MM.1S (cell line): ENCODE data around the gene ZNF585A.
A peak's percentile ranks its signal among the peaks of the same experiment; 100 is the strongest.

Experiments
- DNase-seq: peaks from one replicate; pipeline ENCODE4 v3.0.0-alpha.2; 2015
- H2AFZ ChIP-seq: fragments of 300-600 bp; sonication (generic); 2 replicates; pipeline ENCODE4 v1.6.0; 2016; ENCODE audit warnings: antibody characterized with exemption, low read length
- H3F3A ChIP-seq: fragments of 300-600 bp; sonication (generic); 2 replicates; pipeline ENCODE4 v1.6.1; 2016; ENCODE audit warnings: mild to moderate bottlenecking, antibody characterized with exemption, low read length, moderate library complexity, mixed read lengths; ENCODE audit not compliant: insufficient read depth
- H3K27ac ChIP-seq: fragments of 300-600 bp; sonication (generic); 2 replicates; pipeline ENCODE4 v1.5.1; 2016; ENCODE audit warnings: mild to moderate bottlenecking, low read length
- H3K27me3 ChIP-seq: fragments of 300-600 bp; sonication (generic); replicated peaks from 2 replicates; pipeline ENCODE4 v1.6.0; 2016; ENCODE audit warnings: low read length; ENCODE audit not compliant: insufficient read depth
- H3K36me3 ChIP-seq: fragments of 300-600 bp; sonication (generic); replicated peaks from 2 replicates; pipeline ENCODE4 v1.6.1; 2016; ENCODE audit warnings: mild to moderate bottlenecking, low read length, mixed read lengths; ENCODE audit not compliant: insufficient read depth
- H3K4me1 ChIP-seq: fragments of 300-600 bp; sonication (generic); 2 replicates; pipeline ENCODE4 v1.6.1; 2016; ENCODE audit warnings: low read length, mixed read lengths
- H3K4me2 ChIP-seq: fragments of 300-600 bp; sonication (generic); 2 replicates; pipeline ENCODE4 v1.6.0; 2016; ENCODE audit warnings: low read depth, low read length
- H3K4me3 ChIP-seq: fragments of 300-600 bp; sonication (generic); 2 replicates; pipeline ENCODE4 v1.5.1; 2016; ENCODE audit warnings: low read length, mixed read lengths
- H3K79me2 ChIP-seq: fragments of 300-600 bp; sonication (generic); 2 replicates; pipeline ENCODE4 v1.6.1; 2016; ENCODE audit warnings: mixed run types, low read length, mixed read lengths
- H3K9ac ChIP-seq: fragments of 300-600 bp; sonication (generic); 2 replicates; pipeline ENCODE4 v1.6.1; 2016; ENCODE audit warnings: low read length, mixed read lengths
- H3K9me2 ChIP-seq: fragments of 300-600 bp; sonication (generic); replicated peaks from 2 replicates; pipeline ENCODE4 v1.6.1; 2016; ENCODE audit warnings: mild to moderate bottlenecking, low read length, mixed read lengths; ENCODE audit not compliant: insufficient read depth
- H3K9me3 ChIP-seq: fragments of 300-600 bp; sonication (generic); replicated peaks from 2 replicates; pipeline ENCODE4 v1.6.1; 2016; ENCODE audit warnings: mild to moderate bottlenecking, low read length, mixed read lengths; ENCODE audit not compliant: insufficient read depth
- H4K20me1 ChIP-seq: fragments of 300-600 bp; sonication (generic); 2 replicates; pipeline ENCODE4 v1.6.1; 2016; ENCODE audit warnings: mild to moderate bottlenecking, low read length, moderate library complexity, mixed read lengths; ENCODE audit not compliant: insufficient read depth
- CTCF ChIP-seq: fragments of 300-600 bp; sonication (generic); IDR thresholded peaks from 2 replicates; pipeline ENCODE4 v1.5.1; 2016; ENCODE audit warnings: antibody characterized with exemption, low read length, mixed read lengths
- EZH2 ChIP-seq: fragments of 300-600 bp; sonication (generic); optimal IDR thresholded peaks from 2 replicates; pipeline ENCODE3; 2017; ENCODE audit warnings: low read depth, mild to moderate bottlenecking, antibody characterized with exemption, low read length, mixed read lengths
- EZH2phosphoT487 ChIP-seq: fragments of 300-600 bp; sonication (generic); IDR thresholded peaks from 2 replicates; pipeline ENCODE4 v1.6.1; 2018; ENCODE audit warnings: antibody characterized with exemption, low read length

The ZNF585A gene

GRCh38 chr19:37172368-37173366 lies at the start of gene ZNF585A:
ZNF585A (minus strand) TSS chr19:37172695; CDS start chr19:37169910, 2,785 bp downstream.
- no peaks in the 10 kb centered on the region for H3F3A ChIP-seq
- peak within 1 kb of the TSS; percentile 68 for H3K4me3 ChIP-seq
- H3K36me3 ChIP-seq, result no peaks in the 10 kb centered on the region; the same call in 1 of the 2 replicates
- H3K79me2 ChIP-seq, result no peaks in the 10 kb centered on the region
- H3K9me3 ChIP-seq, result no peaks in the 10 kb centered on the region
- no peak within 1 kb of the TSS for H3K9ac ChIP-seq
- no peaks in the 10 kb centered on the region for H3K27me3 ChIP-seq
- H3K4me1 ChIP-seq, result no peaks in the 10 kb centered on the region
- H3K4me2 ChIP-seq, result peak within 1 kb of the TSS; percentile 35
- no peak within 1 kb of the TSS for H3K27ac ChIP-seq
- H4K20me1 ChIP-seq, result no peaks in the 10 kb centered on the region
- peak within 1 kb of the TSS; percentile 90 for H2AFZ ChIP-seq
- DNase-seq, result peak; percentile 93
- no peak for TF ChIP-seq EZH2
- no peak for TF ChIP-seq EZH2phosphoT487
- TF ChIP-seq CTCF, result no peak
- no peaks in the 10 kb centered on the region for H3K9me2 ChIP-seq

GRCh38 chr19:37221136-37221535 lies 48.6 kb upstream of the ZNF585A start:
- H4K20me1 ChIP-seq, result no peaks in the 10 kb centered on the region
- H3K4me2 ChIP-seq, result no peak overlapping the region
- no peak overlapping the region for H3K4me3 ChIP-seq
- no peaks in the 10 kb centered on the region for H3F3A ChIP-seq
- H3K4me1 ChIP-seq, result no peaks in the 10 kb centered on the region
- H2AFZ ChIP-seq, result no peak overlapping the region
- no peaks in the 10 kb centered on the region for H3K9me2 ChIP-seq
- no peaks in the 10 kb centered on the region for H3K27me3 ChIP-seq
- H3K9me3 ChIP-seq, result no peaks in the 10 kb centered on the region
- H3K9ac ChIP-seq, result no peak overlapping the region
- no peak for DNase-seq
- TF ChIP-seq EZH2phosphoT487 (no peak), CTCF (no peak), EZH2 (no peak)
- 0 out of 2 replicates have a peak, but pooled peaks cover 5% of the 10 kb centered on the region for H3K79me2 ChIP-seq
- H3K27ac ChIP-seq, result no peak overlapping the region
- peaks cover 6% of the 10 kb centered on the region; the same call in 1 of the 2 replicates for H3K36me3 ChIP-seq

- no peaks in the 10 kb centered on the region for H3F3A ChIP-seq
- H3K27ac ChIP-seq, result no peak overlapping the region
- H3K79me2 ChIP-seq, result 0 out of 2 replicates have a peak, but pooled peaks cover 5% of the 10 kb centered on the region
- H3K9me2 ChIP-seq, result no peaks in the 10 kb centered on the region
- no peak for TF ChIP-seq CTCF
- no peak overlapping the region for H2AFZ ChIP-seq
- H3K4me3 ChIP-seq, result no peak overlapping the region
- no peaks in the 10 kb centered on the region for H3K4me1 ChIP-seq
- no peaks in the 10 kb centered on the region for H4K20me1 ChIP-seq
- no peak for DNase-seq
- H3K9me3 ChIP-seq, result no peaks in the 10 kb centered on the region
- H3K4me2 ChIP-seq, result no peak overlapping the region
- no peak overlapping the region for H3K9ac ChIP-seq
- H3K36me3 ChIP-seq, result 0 out of 2 replicates have a peak, but pooled peaks cover 3% of the 10 kb centered on the region
- H3K27me3 ChIP-seq, result no peaks in the 10 kb centered on the region
Measured at GRCh38 chr19:37220383-37220782, 47.9 kb upstream of the ZNF585A start.
